Smooth muscle cell (in vitro differentiated cells): ENCODE results near the gene DIRAS1. TPM values are rescaled to one million over a fixed set of nuclear protein-coding genes. Genes with fewer than 3 reads are reported as not detected.

Experiments used
- DNase-seq: peaks from one replicate; lab custom pipeline; 2025; ENCODE audit not compliant: unreplicated experiment; lab: John Stamatoyannopoulos, UW
- H2AFZ ChIP-seq: fragments of 200-600 bp; sonication (generic); 2 replicates; pipeline ENCODE4 v1.6.0; 2016; ENCODE audit warnings: antibody characterized with exemption, low read depth, mild to moderate bottlenecking
- H3F3A ChIP-seq: fragments of 200-600 bp; sonication (generic); 2 replicates; pipeline ENCODE4 v1.6.0; 2017; ENCODE audit warnings: antibody characterized with exemption, low read depth
- H3K27ac ChIP-seq: fragments of 200-600 bp; sonication (generic); 2 replicates; pipeline ENCODE4 v1.5.1; 2016; ENCODE audit warnings: low read depth, mild to moderate bottlenecking
- H3K27me3 ChIP-seq: fragments of 200-600 bp; sonication (generic); 2 replicates; pipeline ENCODE4 v1.6.1; 2016; ENCODE audit warnings: low read depth, mild to moderate bottlenecking
- H3K36me3 ChIP-seq: fragments of 200-600 bp; sonication (generic); 2 replicates; pipeline ENCODE4 v1.5.1; 2016; ENCODE audit warnings: low read depth
- H3K4me1 ChIP-seq: fragments of 200-600 bp; sonication (generic); 2 replicates; pipeline ENCODE4 v1.5.1; 2016; ENCODE audit warnings: low read depth
- H3K4me2 ChIP-seq: fragments of 200-600 bp; sonication (generic); 2 replicates; pipeline ENCODE4 v1.6.0; 2016; ENCODE audit warnings: mild to moderate bottlenecking
- H3K4me3 ChIP-seq: fragments of 200-600 bp; sonication (generic); 2 replicates; pipeline ENCODE4 v1.5.1; 2016; ENCODE audit warnings: mild to moderate bottlenecking
- H3K79me2 ChIP-seq: fragments of 200-600 bp; sonication (generic); 2 replicates; pipeline ENCODE4 v1.6.0; 2016; ENCODE audit warnings: low read depth, mild to moderate bottlenecking
- H3K9ac ChIP-seq: fragments of 200-600 bp; sonication (generic); 2 replicates; pipeline ENCODE4 v1.6.0; 2016; ENCODE audit warnings: low read depth
- H3K9me3 ChIP-seq: fragments of 200-600 bp; sonication (generic); replicated peaks from 2 replicates; pipeline ENCODE4 v1.5.1; 2016; ENCODE audit warnings: low read depth
- H4K20me1 ChIP-seq: fragments of 200-600 bp; sonication (generic); 2 replicates; pipeline ENCODE4 v1.6.0; 2016; ENCODE audit warnings: low read depth
- CTCF ChIP-seq: fragments of 200-600 bp; sonication (generic); IDR thresholded peaks from 2 replicates; pipeline ENCODE4 v1.5.1; 2017; ENCODE audit warnings: borderline replicate concordance, mild to moderate bottlenecking, antibody characterized with exemption; ENCODE audit not compliant: insufficient read depth, poor library complexity, severe bottlenecking
- WGBS: methylation state at CpG from one replicate; pipeline ENCODE4 v1.1.7; 2016; ENCODE audit warnings: low lambda C conversion rate; 5-methylcytosine and 5-hydroxymethylcytosine counted together
- polyA plus RNA-seq: library from polyadenylated mRNA; unstranded; fragments of >200 nt; fragmentation: Nextera tagmentation; extraction: Ambion mirVana; gene quantifications from 2 replicates; pipeline ENCODE4 v1.2.1, GENCODE V29; 2016
- total RNA-seq: library from RNA; depleted of rRNA; stranded (reverse); fragments of >200 nt; gene quantifications from 2 replicates; pipeline ENCODE4 v1.2.3, GENCODE V29; 2014

DIRAS1 gene
- total and polyA plus RNA-seq, 2 experiments from 2014 or later, result 6.7 to 7.2 TPM

DNA sequence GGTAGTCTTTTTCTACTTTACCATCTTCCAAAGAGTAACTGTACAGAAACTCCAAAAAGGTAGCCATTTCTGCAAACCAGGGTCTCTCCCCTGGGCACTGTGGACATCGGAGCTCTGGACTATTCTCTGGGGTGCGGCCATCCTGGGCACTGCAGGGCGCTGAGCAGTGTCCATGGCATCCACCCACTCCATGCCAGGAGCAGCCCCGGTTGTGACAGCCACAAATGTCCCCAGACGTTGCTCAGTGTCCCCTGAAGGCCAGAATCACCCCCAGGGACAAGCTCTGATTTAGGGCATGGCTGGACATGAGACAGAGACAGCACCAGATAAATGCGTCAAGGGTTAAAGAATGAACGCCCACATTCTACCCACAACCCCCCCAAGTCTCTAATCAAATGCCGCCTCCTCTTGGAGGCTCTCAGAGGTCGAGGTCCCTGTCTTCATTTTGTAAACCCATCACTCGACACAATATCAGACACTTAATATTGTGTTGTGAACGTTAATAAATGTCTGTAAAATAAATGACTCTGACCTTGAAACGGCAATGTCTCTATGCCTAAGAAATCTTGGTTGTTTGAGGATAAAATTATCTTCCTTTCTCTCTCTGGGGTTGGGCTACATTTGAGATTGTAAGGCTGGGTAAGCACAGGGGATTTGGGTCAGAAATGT, 27.5 kb downstream of the DIRAS1 start:
- H4K20me1 ChIP-seq, result no peaks in the 10 kb centered on the region
- H3K4me2 ChIP-seq, result no peak overlapping the region
- no peak for TF ChIP-seq CTCF
- no peaks in the 10 kb centered on the region for H3K36me3 ChIP-seq
- DNase-seq, result no peak
- 75% methylated on average over 12 of the region's 12 CpGs for WGBS
- H3K9me3 ChIP-seq, result no peaks in the 10 kb centered on the region
- H2AFZ ChIP-seq, result no peak overlapping the region
- H3K9ac ChIP-seq, result no peak overlapping the region
- H3K27me3 ChIP-seq, result no peaks in the 10 kb centered on the region
- H3K79me2 ChIP-seq, result no peaks in the 10 kb centered on the region
- no peaks in the 10 kb centered on the region for H3F3A ChIP-seq
- H3K4me3 ChIP-seq, result no peak overlapping the region
- no peaks in the 10 kb centered on the region for H3K4me1 ChIP-seq
- no peak overlapping the region for H3K27ac ChIP-seq

GRCh38 chr19:2691951-2692350, 29.2 kb downstream of the DIRAS1 start:
- WGBS, result 88% methylated on average over 9 of the region's 9 CpGs
- no peak overlapping the region for H3K4me2 ChIP-seq
- H3K27me3 ChIP-seq, result no peaks in the 10 kb centered on the region
- H3K27ac ChIP-seq, result no peak overlapping the region
- DNase-seq, result no peak
- TF ChIP-seq CTCF, result no peak
- H3K9ac ChIP-seq, result no peak overlapping the region
- no peak overlapping the region for H2AFZ ChIP-seq
- H3K4me1 ChIP-seq, result no peaks in the 10 kb centered on the region
- no peaks in the 10 kb centered on the region for H3K9me3 ChIP-seq
- no peaks in the 10 kb centered on the region for H4K20me1 ChIP-seq
- no peaks in the 10 kb centered on the region for H3F3A ChIP-seq
- no peak overlapping the region for H3K4me3 ChIP-seq
- H3K36me3 ChIP-seq, result no peaks in the 10 kb centered on the region
- no peaks in the 10 kb centered on the region for H3K79me2 ChIP-seq

DNA sequence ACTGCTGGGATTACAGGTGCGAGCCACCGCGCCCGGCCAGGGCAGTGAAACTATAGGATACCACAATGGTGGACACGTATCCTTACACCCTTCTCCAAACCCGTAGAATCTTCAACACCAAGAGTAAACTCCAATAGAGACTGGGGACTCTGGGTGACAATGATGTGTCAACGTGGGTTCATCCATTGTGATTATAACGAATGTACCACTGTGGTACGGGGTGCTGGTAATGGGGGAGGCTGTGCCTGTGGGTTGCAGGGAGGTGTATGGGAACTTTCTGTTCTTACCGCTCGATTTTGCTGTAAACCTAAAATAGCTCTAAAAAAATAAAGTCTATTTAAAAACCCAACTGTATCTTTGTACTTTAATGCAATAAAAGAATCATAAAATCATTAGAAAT, 30.3 kb downstream of the DIRAS1 start:
- 95% methylated on average over 11 of the region's 11 CpGs for WGBS
- no peaks in the 10 kb centered on the region for H3K4me1 ChIP-seq
- H3K9ac ChIP-seq, result no peak overlapping the region
- no peaks in the 10 kb centered on the region for H4K20me1 ChIP-seq
- no peak overlapping the region for H3K4me3 ChIP-seq
- no peaks in the 10 kb centered on the region for H3K9me3 ChIP-seq
- no peak overlapping the region for H3K27ac ChIP-seq
- H3K79me2 ChIP-seq, result no peaks in the 10 kb centered on the region
- TF ChIP-seq CTCF, result no peak
- no peaks in the 10 kb centered on the region for H3K36me3 ChIP-seq
- no peak for DNase-seq
- no peaks in the 10 kb centered on the region for H3F3A ChIP-seq
- no peak overlapping the region for H2AFZ ChIP-seq
- no peak overlapping the region for H3K4me2 ChIP-seq
- no peaks in the 10 kb centered on the region for H3K27me3 ChIP-seq

DNA sequence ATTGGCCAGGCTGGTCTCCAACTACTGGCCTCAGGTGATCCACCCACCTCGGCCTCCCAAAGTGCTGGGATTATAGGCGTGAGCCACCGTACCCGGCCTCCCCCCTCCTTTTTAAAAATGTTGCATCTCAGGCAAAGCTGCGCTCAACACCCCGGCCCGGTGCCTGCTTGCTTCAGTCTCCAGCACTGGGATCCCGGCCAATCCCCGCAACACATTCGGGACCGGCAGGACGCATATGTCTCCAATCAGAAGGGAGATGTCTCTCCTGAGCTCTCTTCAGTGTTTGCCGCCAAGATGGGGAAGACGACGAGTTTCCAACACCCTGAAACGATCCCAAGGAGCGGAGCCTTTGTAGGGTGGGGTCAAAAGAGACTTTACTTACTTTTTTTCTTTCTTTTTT, 34.8 kb downstream of the DIRAS1 start:
- no peak overlapping the region for H3K27ac ChIP-seq
- no peak overlapping the region for H3K4me2 ChIP-seq
- no peaks in the 10 kb centered on the region for H3K4me1 ChIP-seq
- TF ChIP-seq CTCF, result no peak
- WGBS, result 94% methylated on average over 17 of the region's 17 CpGs
- no peaks in the 10 kb centered on the region for H3F3A ChIP-seq
- H3K79me2 ChIP-seq, result no peaks in the 10 kb centered on the region
- no peaks in the 10 kb centered on the region for H3K9me3 ChIP-seq
- DNase-seq, result no peak
- no peaks in the 10 kb centered on the region for H4K20me1 ChIP-seq
- no peak overlapping the region for H3K4me3 ChIP-seq
- H3K27me3 ChIP-seq, result no peaks in the 10 kb centered on the region
- no peaks in the 10 kb centered on the region for H3K36me3 ChIP-seq
- H3K9ac ChIP-seq, result no peak overlapping the region
- no peak overlapping the region for H2AFZ ChIP-seq
